ENCODE measurements around the gene RUFY3. TPM values are rescaled to one million over a fixed set of nuclear protein-coding genes. Genes with fewer than 3 reads are reported as not detected.

Gene RUFY3
- total and polyA plus RNA-seq, 9 of the 15 experiments (the other 6 are each of a cell fraction or from before 2014, with no cell fraction given), result 4.2 to 31.1 (median 21.5) TPM

GRCh38 chr4:70734168-70734954 lies 12.6 kb downstream of the RUFY3 start:
- Histone ChIP-seq H3K4me1 (replicated peaks in 1 of 2; ENCODE audit: control insufficient read depth in 2 of 2, insufficient read depth in 2 of 2, low read length in 2 of 2) (peaks cover 0 to 10% of the 10 kb centered on the region in 2 experiments; a peak in 2 of 5 replicates), H3K9ac (ENCODE audit: insufficient read depth in 1 of 2, low read depth in 2 of 2, low read length in 2 of 2) (peak overlapping the region in 1 of 2 experiments; percentile 19; a peak in 1 of 4 replicates), H3K9me1 (ENCODE audit: control insufficient read depth, insufficient read depth, low read length) (no peaks in the 10 kb centered on the region), H4K20me1 (replicated peaks; ENCODE audit: control insufficient read depth, insufficient read depth, low read length) (no peaks in the 10 kb centered on the region), H3K9me3 (replicated peaks; ENCODE audit: control insufficient read depth, insufficient read depth, low read depth, low read length) (no peaks in the 10 kb centered on the region), H3K27me3 (ENCODE audit: control insufficient read depth in 2 of 2, insufficient read depth in 2 of 2, low read length in 2 of 2) (no peaks in the 10 kb centered on the region), H3K79me2 (ENCODE audit: control insufficient read depth, insufficient read depth, low read length) (no peaks in the 10 kb centered on the region), H3K4me2 (ENCODE audit: insufficient read depth, low read length) (peak overlapping the region; percentile 65), H3K4me3 (peak overlapping the region; percentile 4; the same call in 1 of the 2 replicates), H3K36me3 (ENCODE audit: control insufficient read depth, insufficient read depth, low read length) (no peaks in the 10 kb centered on the region), H2AFZ (ENCODE audit: low read depth, low read length) (peak overlapping the region; percentile 38; the same call in 1 of the 2 replicates), H3K27ac (ENCODE audit: extremely low read depth, low read depth, low read length) (peak overlapping the region; percentile 19; the same call in 1 of the 3 replicates)
- TF ChIP-seq NR4A1 (CRISPR knock-in tag; IDR thresholded peaks at IDR 0.05), result no peak
- no peak for TF ChIP-seq NR4A1 (tag; IDR thresholded peaks at IDR 0.05)
- TF ChIP-seq CLOCK (CRISPR knock-in tag; IDR thresholded peaks at IDR 0.05; ENCODE audit: borderline replicate concordance), result no peak
- peak; percentile 83 for TF ChIP-seq SOX6 (IDR thresholded peaks at IDR 0.05)
- 0 out of 2 replicates have a peak, but pooled peaks have one; percentile 33 for TF ChIP-seq ZNF395 (CRISPR knock-in tag; IDR thresholded peaks at IDR 0.05)
- peak; percentile 42; the same call in 1 of the 2 replicates for TF ChIP-seq ETV1 (tag; conservative IDR thresholded peaks at IDR 0.05; ENCODE audit: low read depth)
- no peak for TF ChIP-seq ZNF134 (CRISPR knock-in tag; conservative IDR thresholded peaks at IDR 0.05)
- TF ChIP-seq MAFG (tag; conservative IDR thresholded peaks at IDR 0.05), result 0 out of 2 replicates have a peak, but pooled peaks have one; percentile 4
- no peak for TF ChIP-seq E2F6 (IDR thresholded peaks at IDR 0.05; ENCODE audit: borderline replicate concordance in 1 of 2, extremely low read depth in 1 of 2, insufficient read depth in 1 of 2, insufficient read length in 1 of 2, low read depth in 1 of 2, low read length in 1 of 2, poor library complexity in 1 of 2, severe bottlenecking in 1 of 2)
- peak; percentile 32 for TF ChIP-seq MEIS2 (IDR thresholded peaks at IDR 0.05; ENCODE audit: partially characterized antibody)
- TF ChIP-seq NFE2 (IDR thresholded peaks at IDR 0.05; ENCODE audit: low read depth), result 0 out of 2 replicates have a peak, but pooled peaks have one; percentile 27
- 9% methylated on average over 5 of the region's 5 CpGs for WGBS (ENCODE audit: insufficient coverage, low coverage, missing lambda C conversion rate)
- CTCF ChIA-PET (ENCODE audit: low intra/inter-chr PET ratio), result no interaction called here
- FAIRE-seq (peak; percentile 74), DNase-seq (ENCODE audit: extremely low read depth in 1 of 4, low spot score in 3 of 4) (no peak), ATAC-seq (peak; percentile 71)
- no TSS peak for BruUV-seq (replicated peaks)
- intact Hi-C loops (cut with micrococcal nuclease) (no loop called here), in situ Hi-C loops (cut with MboI) (no loop called here)
- POLR2A ChIA-PET, result interaction anchor here (0.6 to 2.5 kb wide), 10 partner anchors 10 to 89 kb away, joined by 3 to 18 read pairs (median 4); partner anchors contain the start of gene RUFY3

Data from K562 (cell line).